Esophagus muscularis mucosa (tissue), 3 donors: ENCODE results near the gene EVPL.

Source experiments
- POLR2AphosphoS5 ChIP-seq, 2 donors: sonication (generic); formaldehyde crosslinking; IDR thresholded peaks; one replicate each; pipeline ENCODE4 v1.6.1; 2017; ENCODE audit warnings: antibody characterized with exemption in 2 of 2
- TF ChIP-seq, protein P1 (sequence below), 3 experiments: fragments of 200-600 bp in 2 of 3; fragments of 450-650 bp in 1 of 3; sonication (generic) in 2 of 3; IDR thresholded peaks; one replicate each; pipeline ENCODE4 v1.5.1; 2017 to 2019; ENCODE audit warnings: antibody characterized with exemption in 3 of 3, mild to moderate bottlenecking in 2 of 3, moderate library complexity in 1 of 3

DNA sequence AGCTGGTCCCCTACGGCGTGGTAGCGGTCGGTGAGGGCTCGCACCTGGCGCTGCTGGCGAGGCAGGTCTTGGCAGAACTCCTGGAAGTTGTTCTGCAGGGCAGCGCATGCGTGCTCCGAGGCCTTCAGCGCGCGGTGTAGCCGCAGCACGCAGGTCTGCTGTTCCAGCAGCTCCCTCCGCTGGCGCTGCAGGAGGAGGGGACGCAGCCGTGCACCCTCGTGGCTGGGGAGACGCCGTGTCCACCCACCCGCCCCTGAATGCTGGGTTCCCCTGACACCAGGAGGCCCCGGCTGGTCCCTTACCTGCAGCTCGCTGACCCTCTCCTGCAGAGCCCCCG is 12.2 kb downstream of the EVPL start:
- no peak for TF ChIP-seq POLR2AphosphoS5 (IDR thresholded peaks at IDR 0.05)
- TF ChIP-seq, protein P1, sequence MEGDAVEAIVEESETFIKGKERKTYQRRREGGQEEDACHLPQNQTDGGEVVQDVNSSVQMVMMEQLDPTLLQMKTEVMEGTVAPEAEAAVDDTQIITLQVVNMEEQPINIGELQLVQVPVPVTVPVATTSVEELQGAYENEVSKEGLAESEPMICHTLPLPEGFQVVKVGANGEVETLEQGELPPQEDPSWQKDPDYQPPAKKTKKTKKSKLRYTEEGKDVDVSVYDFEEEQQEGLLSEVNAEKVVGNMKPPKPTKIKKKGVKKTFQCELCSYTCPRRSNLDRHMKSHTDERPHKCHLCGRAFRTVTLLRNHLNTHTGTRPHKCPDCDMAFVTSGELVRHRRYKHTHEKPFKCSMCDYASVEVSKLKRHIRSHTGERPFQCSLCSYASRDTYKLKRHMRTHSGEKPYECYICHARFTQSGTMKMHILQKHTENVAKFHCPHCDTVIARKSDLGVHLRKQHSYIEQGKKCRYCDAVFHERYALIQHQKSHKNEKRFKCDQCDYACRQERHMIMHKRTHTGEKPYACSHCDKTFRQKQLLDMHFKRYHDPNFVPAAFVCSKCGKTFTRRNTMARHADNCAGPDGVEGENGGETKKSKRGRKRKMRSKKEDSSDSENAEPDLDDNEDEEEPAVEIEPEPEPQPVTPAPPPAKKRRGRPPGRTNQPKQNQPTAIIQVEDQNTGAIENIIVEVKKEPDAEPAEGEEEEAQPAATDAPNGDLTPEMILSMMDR (IDR thresholded peaks at IDR 0.05): no peak
